AG10803 (cell line): ENCODE measurements around the gene SPRING1.
"Not testable (repeated sequence)": the region's sequence is repeated elsewhere in the genome, so short reads cannot be mapped to it uniquely, and the experiment has no call there.

ENCODE experiments used
- DNase-seq: peaks from one replicate; pipeline ENCODE4 v3.0.0; 2010; ENCODE audit warnings: low read depth
- H3K4me3 ChIP-seq: 2 replicates; pipeline ENCODE4 v1.5.1; 2011; ENCODE audit warnings: mild to moderate bottlenecking, low read length, control low read depth
- TF ChIP-seq, protein P1 (sequence below): conservative IDR thresholded peaks from 2 replicates; pipeline ENCODE4 v1.5.1; 2011; ENCODE audit warnings: mild to moderate bottlenecking, low read length, control low read depth, inconsistent platforms

Gene SPRING1

GRCh38 chr12:116760622-116761020 lies 22.8 kb upstream of the SPRING1 start:
- H3K4me3 ChIP-seq = no peak overlapping the region
- no peak for DNase-seq
- TF ChIP-seq, protein P1, sequence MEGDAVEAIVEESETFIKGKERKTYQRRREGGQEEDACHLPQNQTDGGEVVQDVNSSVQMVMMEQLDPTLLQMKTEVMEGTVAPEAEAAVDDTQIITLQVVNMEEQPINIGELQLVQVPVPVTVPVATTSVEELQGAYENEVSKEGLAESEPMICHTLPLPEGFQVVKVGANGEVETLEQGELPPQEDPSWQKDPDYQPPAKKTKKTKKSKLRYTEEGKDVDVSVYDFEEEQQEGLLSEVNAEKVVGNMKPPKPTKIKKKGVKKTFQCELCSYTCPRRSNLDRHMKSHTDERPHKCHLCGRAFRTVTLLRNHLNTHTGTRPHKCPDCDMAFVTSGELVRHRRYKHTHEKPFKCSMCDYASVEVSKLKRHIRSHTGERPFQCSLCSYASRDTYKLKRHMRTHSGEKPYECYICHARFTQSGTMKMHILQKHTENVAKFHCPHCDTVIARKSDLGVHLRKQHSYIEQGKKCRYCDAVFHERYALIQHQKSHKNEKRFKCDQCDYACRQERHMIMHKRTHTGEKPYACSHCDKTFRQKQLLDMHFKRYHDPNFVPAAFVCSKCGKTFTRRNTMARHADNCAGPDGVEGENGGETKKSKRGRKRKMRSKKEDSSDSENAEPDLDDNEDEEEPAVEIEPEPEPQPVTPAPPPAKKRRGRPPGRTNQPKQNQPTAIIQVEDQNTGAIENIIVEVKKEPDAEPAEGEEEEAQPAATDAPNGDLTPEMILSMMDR = no peak

GRCh38 chr12:116759783-116760621 lies 22.1 kb upstream of the SPRING1 start:
- TF ChIP-seq, protein P1 = no peak
- DNase-seq = no peak
- no peak overlapping the region for H3K4me3 ChIP-seq

DNA sequence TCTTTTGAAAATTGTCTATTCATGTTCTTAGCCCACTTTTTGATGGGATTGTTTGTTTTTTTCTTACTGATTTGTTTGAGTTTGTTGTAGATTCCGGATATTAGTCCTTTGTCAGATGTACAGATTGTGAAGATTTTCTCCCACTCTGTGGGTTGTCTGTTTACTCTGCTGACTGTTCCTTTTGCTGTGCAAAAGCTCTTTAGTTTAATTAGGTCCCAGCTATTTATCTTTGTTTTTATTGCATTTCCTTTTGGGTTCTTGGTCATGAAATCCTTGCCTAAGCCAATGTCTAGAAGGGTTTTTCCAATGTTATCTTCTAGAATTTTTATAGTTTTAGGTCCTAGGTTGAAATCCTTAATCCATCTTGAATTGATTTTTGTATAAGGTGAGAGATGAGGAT lies 16.9 kb upstream of the SPRING1 start:
- not testable (repeated sequence) for H3K4me3 ChIP-seq, DNase-seq

- not testable (repeated sequence) for H3K4me3 ChIP-seq, DNase-seq
These were observed 16.2 kb upstream of the SPRING1 start for GRCh38 chr12:116754097-116754496.

DNA sequence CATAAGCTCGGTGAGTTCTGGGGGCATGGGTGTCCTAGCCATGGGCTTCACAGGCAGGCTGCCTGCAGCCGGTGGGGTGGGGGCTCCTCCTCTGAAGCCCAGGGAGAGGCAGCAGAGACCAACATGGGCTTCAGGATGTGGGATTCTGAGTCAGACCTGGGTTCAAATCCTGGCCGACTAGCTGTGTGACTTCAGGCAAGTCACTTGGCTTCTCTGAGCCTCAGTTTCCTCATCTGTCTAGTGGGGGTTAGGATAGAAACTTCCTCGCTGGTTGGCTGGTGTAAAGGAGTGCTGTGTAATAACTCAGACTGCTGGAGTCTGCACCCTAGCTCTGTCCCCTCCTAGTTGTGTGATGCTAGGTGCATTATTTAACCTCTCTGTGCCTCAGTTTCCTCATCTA lies 12.4 kb upstream of the SPRING1 start:
- H3K4me3 ChIP-seq = no peak overlapping the region
- DNase-seq = no peak
- TF ChIP-seq, protein P1 = no peak

GRCh38 chr12:116749884-116750283 lies 12.0 kb upstream of the SPRING1 start:
- no peak for DNase-seq
- H3K4me3 ChIP-seq = no peak overlapping the region
- TF ChIP-seq, protein P1 = no peak

GRCh38 chr12:116745554-116745953 lies 7.7 kb upstream of the SPRING1 start:
- no peak overlapping the region for H3K4me3 ChIP-seq
- no peak for DNase-seq
- TF ChIP-seq, protein P1 = no peak

DNA sequence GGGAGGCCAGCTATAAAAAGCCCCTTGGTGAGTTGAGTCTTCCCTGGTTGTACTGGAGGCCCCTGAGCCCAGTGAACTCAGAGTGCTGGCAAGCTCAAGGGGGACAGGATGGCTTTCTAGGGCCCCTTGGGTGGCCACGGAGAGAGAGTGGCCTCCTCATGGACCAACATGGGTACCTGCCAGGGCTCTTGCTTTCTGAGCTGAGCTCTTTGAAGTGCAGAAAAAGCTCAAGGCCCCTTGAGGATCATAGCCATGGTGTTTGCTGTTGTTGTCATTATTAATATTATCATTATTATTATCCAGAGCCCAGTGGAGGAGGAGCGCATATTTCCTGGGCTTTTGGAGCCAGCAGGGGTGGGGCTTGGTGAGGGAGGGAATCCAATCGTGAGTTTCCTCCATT lies 6.9 kb upstream of the SPRING1 start:
- no peak for DNase-seq
- TF ChIP-seq, protein P1 = no peak
- no peak overlapping the region for H3K4me3 ChIP-seq

DNA sequence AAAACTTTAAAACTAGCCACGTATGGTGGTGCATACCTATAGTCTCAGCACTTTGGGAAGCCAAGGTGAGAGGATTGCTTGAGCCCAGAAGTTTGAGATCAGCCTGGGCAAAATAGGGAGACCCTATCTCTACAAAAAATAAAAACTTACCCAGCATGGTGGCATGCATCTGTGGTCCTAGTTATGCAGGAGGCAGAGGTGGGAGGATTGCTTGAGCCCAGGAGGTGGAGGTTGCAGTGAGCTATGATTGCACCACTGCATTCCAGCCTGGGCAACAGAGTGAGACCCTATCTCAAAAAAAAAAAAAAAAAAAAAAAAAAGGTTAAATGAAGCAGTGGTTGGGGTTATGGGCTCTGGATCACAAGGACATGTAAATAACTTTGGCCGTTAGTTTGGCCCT lies 4.9 kb upstream of the SPRING1 start:
- H3K4me3 ChIP-seq, DNase-seq: not testable (repeated sequence)
